ENCODE measurements around the gene SNX10.
"Not testable (repeated sequence)": the region's sequence is repeated elsewhere in the genome, so short reads cannot be mapped to it uniquely, and the experiment has no call there.

Gene SNX10

GRCh38 chr7:26291699-26292538, at the start of gene SNX10:
Gene SNX10 (plus strand): TSS chr7:26291862. CDS start chr7:26346443, 54,581 bp downstream.
- DNase-seq = peak; percentile 77

- DNase-seq = no peak
These were observed 46.5 kb upstream of the SNX10 start for GRCh38 chr7:26245150-26245549.

- no peak for DNase-seq
These were observed 41.4 kb upstream of the SNX10 start for GRCh38 chr7:26250239-26250638.

GRCh38 chr7:26261866-26262265, 29.8 kb upstream of the SNX10 start:
- DNase-seq = not testable (repeated sequence)

GRCh38 chr7:26265065-26265464, 26.6 kb upstream of the SNX10 start:
- DNase-seq = no peak

- no peak for DNase-seq
These were observed 26.1 kb upstream of the SNX10 start for GRCh38 chr7:26265499-26266075.

- no peak for DNase-seq
These were observed 24.0 kb upstream of the SNX10 start for GRCh38 chr7:26267601-26268166.

- DNase-seq = no peak
These were observed 16.4 kb upstream of the SNX10 start for GRCh38 chr7:26275213-26275612.

GRCh38 chr7:26278770-26279169, 12.9 kb upstream of the SNX10 start:
- DNase-seq = peak; percentile 13

GRCh38 chr7:26279405-26279804, 12.3 kb upstream of the SNX10 start:
- peak; percentile 8 for DNase-seq

GRCh38 chr7:26280097-26280496, 11.6 kb upstream of the SNX10 start:
- no peak for DNase-seq

GRCh38 chr7:26280723-26281122, 10.9 kb upstream of the SNX10 start:
- no peak for DNase-seq

GRCh38 chr7:26284477-26284876, 7.2 kb upstream of the SNX10 start:
- no peak for DNase-seq

GRCh38 chr7:26284995-26285632, 6.5 kb upstream of the SNX10 start:
- DNase-seq = no peak

GRCh38 chr7:26286157-26286556, 5.5 kb upstream of the SNX10 start:
- no peak for DNase-seq

- DNase-seq = not testable (repeated sequence)
These were observed 3.5 kb upstream of the SNX10 start for GRCh38 chr7:26288126-26288525.

- no peak for DNase-seq
These were observed 411 bp upstream of the SNX10 start for GRCh38 chr7:26291251-26291650.

- no peak for DNase-seq
These were observed 1.3 kb downstream of the SNX10 start for GRCh38 chr7:26292768-26293560.

- peak; percentile 51 for DNase-seq
These were observed 2.1 kb downstream of the SNX10 start for GRCh38 chr7:26293569-26294308.

- DNase-seq = no peak
These were observed 3.4 kb downstream of the SNX10 start for GRCh38 chr7:26295015-26295414.

GRCh38 chr7:26295586-26295985, 3.9 kb downstream of the SNX10 start:
- DNase-seq = no peak

GRCh38 chr7:26298472-26299058, 6.9 kb downstream of the SNX10 start:
- DNase-seq = no peak

Measured in CD4-positive, alpha-beta T cell treated with Interleukin-6 for 4 hours (primary cell).